ENCODE results near the gene TBX18. TPM values are rescaled to one million over a fixed set of nuclear protein-coding genes. Genes with fewer than 3 reads are reported as not detected.

The TBX18 gene
- total and polyA plus RNA-seq, 10 of the 15 experiments (the other 5 are each of a cell fraction or from before 2014, with no cell fraction given): 0.03 to 6.1 (median 0.17) TPM; not detected in 6

- no peak for TF ChIP-seq CEBPZ (IDR thresholded peaks at IDR 0.05; ENCODE audit: low read depth, low read length)
- no peak for TF ChIP-seq HCFC1 (IDR thresholded peaks at IDR 0.05; ENCODE audit: low read length)
These were observed 36.9 kb upstream of the TBX18 start (continued) for GRCh38 chr6:84801250-84801649.

GRCh38 chr6:84798257-84798656 is 33.9 kb upstream of the TBX18 start:
- CTCF ChIA-PET: interaction anchor here (1.1 to 1.8 kb wide), 2 partner anchors 8 to 19 kb away, joined by 3 read pairs; no protein-coding TSS in a partner anchor
- FAIRE-seq (no peak), DNase-seq (ENCODE audit: low read depth, low spot score) (no peak), ATAC-seq (no peak)
- no peaks in the 10 kb centered on the region for H3K79me2 ChIP-seq (ENCODE audit: control insufficient read depth, insufficient read depth, low read length)
- no peak overlapping the region for H3K4me2 ChIP-seq (ENCODE audit: control insufficient read depth, insufficient read depth)
- H3K27ac ChIP-seq (ENCODE audit: control insufficient read depth, insufficient read depth): no peak overlapping the region
- SMC1A ChIA-PET (ENCODE audit: uncharacterized antibody, unreplicated experiment): interaction anchor here (1.0 to 1.6 kb wide), 2 partner anchors 15 to 159 kb away, joined by 3 read pairs; no protein-coding TSS in a partner anchor
- POLR2A ChIA-PET: no interaction called here
- no peaks in the 10 kb centered on the region for H3K9me3 ChIP-seq (replicated peaks; ENCODE audit: control insufficient read depth, insufficient read depth, low read length)
- H3K9ac ChIP-seq (ENCODE audit: control insufficient read depth, insufficient read depth, low read length): no peak overlapping the region
- no peaks in the 10 kb centered on the region for H3K36me3 ChIP-seq (ENCODE audit: control insufficient read depth in 2 of 2, insufficient read depth in 2 of 2, low read length in 1 of 2)
- WGBS (ENCODE audit: insufficient coverage, insufficient replicate concordance, low lambda C conversion rate, missing lambda C conversion rate): 0% methylated on average over 1 of the region's 1 CpG
- no peak overlapping the region for H2AFZ ChIP-seq (ENCODE audit: control insufficient read depth, low read depth, low read length)
- no peaks in the 10 kb centered on the region for H4K20me1 ChIP-seq (ENCODE audit: control insufficient read depth, insufficient read depth)
- no peaks in the 10 kb centered on the region for H3K4me1 ChIP-seq (ENCODE audit: control insufficient read depth, insufficient read depth, low read length)
- BruUV-seq (replicated peaks): no TSS peak
- in situ Hi-C loops (cut with MboI) (no loop called here), intact Hi-C loops (cut with micrococcal nuclease; ENCODE audit: unreplicated experiment) (no loop called here)
- RAD21 ChIA-PET (ENCODE audit: unreplicated experiment): no interaction called here
- H3K27me3 ChIP-seq (replicated peaks in 1 of 2; ENCODE audit: control insufficient read depth in 2 of 2, insufficient read depth in 2 of 2, low read length in 1 of 2): no peaks in the 10 kb centered on the region
- H3K4me3 ChIP-seq: no peak overlapping the region
- TF ChIP-seq BCLAF1 (IDR thresholded peaks at IDR 0.05) (no peak), RCOR1 (conservative IDR thresholded peaks at IDR 0.05; ENCODE audit: low read depth, low read length) (no peak), TARDBP (IDR thresholded peaks at IDR 0.05; ENCODE audit: borderline replicate concordance) (no peak), ASH2L (IDR thresholded peaks at IDR 0.05; ENCODE audit: borderline replicate concordance, low read depth) (no peak), TCF3 (IDR thresholded peaks at IDR 0.05; ENCODE audit: borderline replicate concordance, insufficient read depth, low read depth, low read length) (no peak), BCL11A (IDR thresholded peaks at IDR 0.05; ENCODE audit: low read depth, low read length) (no peak), WRNIP1 (IDR thresholded peaks at IDR 0.05; ENCODE audit: borderline replicate concordance, low read depth, low read length) (no peak), PML (IDR thresholded peaks at IDR 0.05; ENCODE audit: low read length) (no peak), CTCF (IDR thresholded peaks at IDR 0.05 in 2 of 3, conservative IDR thresholded peaks at IDR 0.05 in 1 of 3; ENCODE audit: control insufficient read depth in 2 of 3, extremely low read depth in 1 of 3, insufficient read depth in 1 of 3, low read depth in 3 of 3, low read length in 3 of 3) (no peak), JUND (IDR thresholded peaks at IDR 0.05; ENCODE audit: low read depth, low read length) (no peak), TAF1 (IDR thresholded peaks at IDR 0.05; ENCODE audit: borderline replicate concordance, low read depth, low read length) (no peak)

All from GM12878 (cell line).